GM21529 (cell line): Measurements from ENCODE around the gene UBE2D3.
A peak's percentile ranks its signal among the peaks of the same experiment; 100 is the strongest.
"Not testable (repeated sequence)": the region's sequence is repeated elsewhere in the genome, so short reads cannot be mapped to it uniquely, and the experiment has no call there.

Experiments used
- ATAC-seq: cut with Tn5 transposase; IDR thresholded peaks from one replicate; pipeline ENCODE4 v1.9.1; 2021; ENCODE audit not compliant: unreplicated experiment

UBE2D3 gene

GRCh38 chr4:102826890-102827673 lies at the start of gene UBE2D3:
Gene UBE2D3, minus strand, starts transcription at chr4:102827551. Its CDS starts 1,043 bp downstream, at chr4:102826508.
- ATAC-seq, result peak; percentile 24

GRCh38 chr4:102871772-102872171 lies 44.4 kb upstream of the UBE2D3 start:
- ATAC-seq, result no peak

- ATAC-seq, result peak; percentile 23
Observed at GRCh38 chr4:102869569-102870197, 42.3 kb upstream of the UBE2D3 start.

GRCh38 chr4:102868781-102869568 lies 41.6 kb upstream of the UBE2D3 start, which contains the start of gene CISD2:
Gene CISD2, plus strand, starts transcription at chr4:102868992. Its CDS starts 93 bp downstream, at chr4:102869085.
- ATAC-seq, result peak; percentile 83

- peak; percentile 50 for ATAC-seq
Observed at GRCh38 chr4:102868153-102868780, 40.9 kb upstream of the UBE2D3 start.

GRCh38 chr4:102867278-102868152 lies 40.2 kb upstream of the UBE2D3 start:
- peak; percentile 10 for ATAC-seq

GRCh38 chr4:102865327-102865726 lies 38.0 kb upstream of the UBE2D3 start:
- ATAC-seq, result not testable (repeated sequence)

GRCh38 chr4:102862747-102863146 lies 35.4 kb upstream of the UBE2D3 start:
- no peak for ATAC-seq

- no peak for ATAC-seq
Observed at GRCh38 chr4:102862016-102862415, 34.7 kb upstream of the UBE2D3 start.

GRCh38 chr4:102860611-102861324 lies 33.4 kb upstream of the UBE2D3 start:
- no peak for ATAC-seq

GRCh38 chr4:102858828-102859464 lies 31.6 kb upstream of the UBE2D3 start:
- no peak for ATAC-seq

GRCh38 chr4:102850370-102850769 lies 23.0 kb upstream of the UBE2D3 start:
- no peak for ATAC-seq

GRCh38 chr4:102849579-102850104 lies 22.3 kb upstream of the UBE2D3 start:
- no peak for ATAC-seq

GRCh38 chr4:102847687-102848086 lies 20.3 kb upstream of the UBE2D3 start:
- ATAC-seq, result no peak

GRCh38 chr4:102843938-102844337 lies 16.6 kb upstream of the UBE2D3 start:
- ATAC-seq, result no peak

- ATAC-seq, result no peak
Observed at GRCh38 chr4:102843273-102843672, 15.9 kb upstream of the UBE2D3 start.

- ATAC-seq, result no peak
Observed at GRCh38 chr4:102842367-102842766, 15.0 kb upstream of the UBE2D3 start.

GRCh38 chr4:102836596-102836995 lies 9.2 kb upstream of the UBE2D3 start:
- no peak for ATAC-seq

- no peak for ATAC-seq
Observed at GRCh38 chr4:102832667-102833066, 5.3 kb upstream of the UBE2D3 start.
